HepG2 (cell line): Measurements from ENCODE around the gene CD9. TPM values are rescaled to one million over a fixed set of nuclear protein-coding genes. Genes with fewer than 3 reads are reported as not detected.

Experiments
- ATAC-seq: fragments of 200-7000 bp; cut with Tn5 transposase; 3 replicates; pipeline ENCODE4 v1.9.1; 2020; ENCODE audit warnings: mild to moderate bottlenecking, moderate library complexity
- BruUV-seq: library from RNA; stranded (reverse); fragments of 400-500 nt; replicated peaks from 2 replicates; lab custom pipeline; 2021; lab: Mats Ljungman, UMichigan
- CTCF ChIA-PET: fragments of 300-600 bp; formaldehyde crosslinking; extraction: SDS; loops from one replicate; lab custom pipeline; 2021; ENCODE audit warnings: low total read pairs, inconsistent platforms, low intra/inter-chr PET ratio; lab: Yijun Ruan, JAX
- POLR2A ChIA-PET: fragments of 350-600 bp; sonication (Branson Sonifier 250); formaldehyde crosslinking; loops from one replicate; lab custom pipeline; 2020; ENCODE audit warnings: antibody characterized with exemption, inconsistent platforms; lab: Yijun Ruan, JAX
- DNase-seq: peaks from one replicate; pipeline ENCODE4 v3.0.0-alpha.2; 2015; ENCODE audit warnings: low spot score
- FAIRE-seq: peaks from 3 replicates; lab custom pipeline; 2011; peaks lifted over from hg19 to GRCh38; lab: Jason Lieb, UNC
- H2AFZ ChIP-seq: one replicate; pipeline ENCODE4 v1.6.1; 2011; ENCODE audit warnings: low read length, inconsistent platforms
- H3K27ac ChIP-seq: fragments of 300-600 bp; 3 replicates; pipeline ENCODE4 v1.8.0; 2011; ENCODE audit warnings: mixed run types, mild to moderate bottlenecking, mixed read lengths, low read length, inconsistent platforms; ENCODE audit not compliant: insufficient read depth; ENCODE audit errors: extremely low read length
- H3K27me3 ChIP-seq, 2 experiments: fragments of 200-600 bp in 1 of 2; 2 replicates in 1 of 2; 3 replicates in 1 of 2; pipeline versions ENCODE4 v1.6.0 to v1.8.0; 2011; ENCODE audit warnings: low read length in 2 of 2, mild to moderate bottlenecking in 2 of 2, moderate library complexity in 2 of 2, inconsistent platforms in 1 of 2; ENCODE audit not compliant: insufficient read depth in 2 of 2, control insufficient read depth in 1 of 2
- H3K36me3 ChIP-seq, 2 experiments: fragments of 200-600 bp in 1 of 2; replicated peaks in 1 of 2; 2 replicates in 1 of 2; 3 replicates in 1 of 2; pipeline versions ENCODE4 v1.5.1 to v1.8.0; 2011; ENCODE audit warnings: low read length in 2 of 2, inconsistent platforms in 1 of 2; ENCODE audit not compliant: insufficient read depth in 2 of 2, control insufficient read depth in 1 of 2
- H3K4me1 ChIP-seq: 2 replicates; pipeline ENCODE4 v1.5.1; 2012; ENCODE audit warnings: low read length, inconsistent platforms; ENCODE audit not compliant: insufficient read depth
- H3K4me2 ChIP-seq: 2 replicates; pipeline ENCODE4 v1.6.0; 2011; ENCODE audit warnings: low read depth, low read length, inconsistent platforms
- H3K4me3 ChIP-seq, 3 experiments: fragments of 200-600 bp in 1 of 3; sonication (generic), shearing (Covaris generic) in 1 of 3; replicated peaks in 1 of 3; 2 replicates each; pipeline ENCODE4 v1.5.1; 2011 to 2016; ENCODE audit warnings: low read length in 3 of 3, inconsistent platforms in 2 of 3, low read depth in 2 of 3, mild to moderate bottlenecking in 2 of 3, control low read depth in 1 of 3, mixed read lengths in 1 of 3; ENCODE audit not compliant: insufficient read depth in 1 of 3
- H3K79me2 ChIP-seq: one replicate; pipeline ENCODE4 v1.6.1; 2011; ENCODE audit warnings: low read length, inconsistent platforms; ENCODE audit not compliant: insufficient read depth
- H3K9ac ChIP-seq: 2 replicates; pipeline ENCODE4 v1.6.0; 2011; ENCODE audit warnings: mild to moderate bottlenecking, low read depth, low read length, inconsistent platforms; ENCODE audit not compliant: insufficient read depth
- H3K9me3 ChIP-seq: 2 replicates; pipeline ENCODE4 v1.5.1; 2012; ENCODE audit warnings: mild to moderate bottlenecking, low read length
- H4K20me1 ChIP-seq: 2 replicates; pipeline ENCODE4 v1.6.0; 2011; ENCODE audit warnings: inconsistent platforms, mild to moderate bottlenecking, low read length, moderate library complexity; ENCODE audit not compliant: insufficient read depth
- BCL6 ChIP-seq: IDR thresholded peaks from 2 replicates; pipeline ENCODE4 v1.6.1; 2016; ENCODE audit warnings: missing genetic modification reagents, missing compliant biosample characterization
- BHLHE40 ChIP-seq: IDR thresholded peaks from 2 replicates; pipeline ENCODE4 v1.6.1; 2011; ENCODE audit warnings: low read length, improper control_type of control experiment
- GTF3A ChIP-seq: sonication (generic); formaldehyde crosslinking; conservative IDR thresholded peaks from 2 replicates; pipeline ENCODE4 v1.4.0; 2020; ENCODE audit warnings: mild to moderate bottlenecking, missing genetic modification reagents
- NR2F6 ChIP-seq, 2 experiments: IDR thresholded peaks; 2 replicates each; pipeline ENCODE4 v1.6.1; 2016; ENCODE audit warnings: antibody characterized with exemption in 1 of 2, mild to moderate bottlenecking in 1 of 2
- RAD21 ChIP-seq: fragments of 450-650 bp; formaldehyde crosslinking; IDR thresholded peaks from 2 replicates; pipeline ENCODE4 v1.5.0; 2020; ENCODE audit warnings: mild to moderate bottlenecking
- SNRNP70 ChIP-seq: fragments of 200-400 bp; formaldehyde crosslinking; IDR thresholded peaks from 2 replicates; pipeline ENCODE4 v1.6.1; 2017; ENCODE audit warnings: mild to moderate bottlenecking, low read depth, low read length, moderate library complexity
- SOX5 ChIP-seq: IDR thresholded peaks from 2 replicates; pipeline ENCODE4 v1.6.1; 2016; ENCODE audit warnings: borderline replicate concordance
- TRIM24 ChIP-seq: sonication (generic); formaldehyde crosslinking; IDR thresholded peaks from 2 replicates; pipeline ENCODE4 v1.8.0; 2022; ENCODE audit warnings: mild to moderate bottlenecking, missing genetic modification reagents
- ZBTB21 ChIP-seq: sonication (generic); formaldehyde crosslinking; IDR thresholded peaks from 2 replicates; pipeline ENCODE4 v1.4.0; 2020; ENCODE audit warnings: missing genetic modification reagents
- ZNF709 ChIP-seq: sonication (generic); formaldehyde crosslinking; IDR thresholded peaks from 2 replicates; pipeline ENCODE4 v1.5.0; 2020; ENCODE audit warnings: mild to moderate bottlenecking, missing genetic modification reagents
- ZNF816 ChIP-seq: sonication (generic); formaldehyde crosslinking; IDR thresholded peaks from 2 replicates; pipeline ENCODE4 v1.8.0; 2022; ENCODE audit warnings: missing genetic modification reagents, mild to moderate bottlenecking, borderline replicate concordance
- WGBS: methylation state at CpG from one replicate; pipeline ENCODE4 v1.1.6; 2017; ENCODE audit warnings: low lambda C conversion rate; 5-methylcytosine and 5-hydroxymethylcytosine counted together
- in situ Hi-C: cut with HindIII; loops from 2 replicates; pipeline ENCODE4 v1.10.0; 2017; ENCODE audit warnings: low pct_unique_long_range_greater_than_20kb; ENCODE audit not compliant: extremely low pct_ligation_motif_present
- intact Hi-C: fragments of 100-400 bp; cut with micrococcal nuclease; formaldehyde crosslinking; loops from one replicate; pipeline ENCODE4 v1.10.0; 2022; ENCODE audit not compliant: unreplicated experiment
- polyA plus RNA-seq, 8 experiments: library from polyadenylated mRNA; depleted of rRNA in 3 of 8; stranded (reverse) in 7 of 8; unstranded in 1 of 8; fragments of >200 nt; fragmentation: Illumina TruSeq in 4 of 8; extraction: Trizol in 4 of 8; gene quantifications; 2 replicates each; pipeline versions ENCODE4 v1.2.1 to v1.2.3, GENCODE V29; 2011 to 2016; ENCODE audit warnings: low read depth in 4 of 8, missing spikeins in 1 of 8, mixed read lengths in 1 of 8; ENCODE audit not compliant: insufficient read depth in 1 of 8
- total RNA-seq, 5 experiments: library from RNA; depleted of rRNA; stranded (reverse); fragments of >200 nt; fragmentation: Illumina TruSeq; extraction: Trizol; gene quantifications; 2 replicates each; pipeline ENCODE4 v1.2.3, GENCODE V29; 2016; ENCODE audit warnings: low read depth in 1 of 5
- TF ChIP-seq, protein P1 (sequence below): sonication (generic); formaldehyde crosslinking; IDR thresholded peaks from 2 replicates; pipeline ENCODE4 v1.8.0; 2022; ENCODE audit warnings: mild to moderate bottlenecking, missing genetic modification reagents, moderate library complexity
- TF ChIP-seq, protein P2 (sequence below): IDR thresholded peaks from 2 replicates; pipeline ENCODE4 v1.4.0; 2020; ENCODE audit warnings: mild to moderate bottlenecking, missing genetic modification reagents
- TF ChIP-seq, protein P3 (sequence below): sonication (generic); formaldehyde crosslinking; IDR thresholded peaks from 2 replicates; pipeline ENCODE4 v1.8.1; 2023; ENCODE audit warnings: mild to moderate bottlenecking, inconsistent platforms, moderate library complexity, missing genetic modification reagents, borderline replicate concordance

The CD9 gene
- total and polyA plus RNA-seq, 2 of the 13 experiments (the other 11 are each of a cell fraction or from before 2014, with no cell fraction given) = 5.8 to 38.3 TPM

DNA sequence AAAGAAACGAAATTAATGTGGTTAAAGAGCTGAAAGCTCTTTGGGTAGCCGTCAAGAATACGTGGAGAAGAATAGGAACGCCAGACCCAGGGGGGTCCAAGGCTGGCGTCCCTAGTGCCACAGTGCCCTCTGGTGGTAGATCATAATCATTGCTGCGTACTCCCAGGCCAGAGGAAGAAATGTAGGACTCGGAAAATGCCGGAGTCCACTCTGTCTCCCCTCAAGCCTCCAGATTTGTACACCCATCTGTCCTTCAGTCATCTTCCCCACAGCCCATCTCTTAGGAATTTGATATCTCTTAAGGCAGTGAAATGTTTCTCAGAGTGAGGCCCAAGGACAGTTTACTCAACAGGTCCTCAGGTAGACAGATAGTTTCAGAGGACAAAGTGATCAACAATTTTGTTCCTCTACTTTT, 84.9 kb downstream of the CD9 start:
- Histone ChIP-seq H3K9me3 (no peaks in the 10 kb centered on the region), H2AFZ (peak overlapping the region; percentile 66), H4K20me1 (no peaks in the 10 kb centered on the region), H3K4me1 (peaks cover 63% of the 10 kb centered on the region), H3K36me3 (no peaks in the 10 kb centered on the region), H3K4me3 (no peak overlapping the region), H3K9ac (peak overlapping the region; percentile 68), H3K79me2 (no peaks in the 10 kb centered on the region), H3K4me2 (peak overlapping the region; percentile 62), H3K27me3 (no peaks in the 10 kb centered on the region), H3K27ac (no peak overlapping the region)
- POLR2A ChIA-PET = interaction anchor here (0.8 to 2.1 kb wide), 9 partner anchors 9 to 227 kb away, joined by 3 to 19 read pairs (median 3); partner anchors contain the start of genes PLEKHG6 and SCNN1A
- FAIRE-seq (peak; percentile 87), DNase-seq (peak; percentile 70), ATAC-seq (peak; percentile 78)
- CTCF ChIA-PET = interaction anchor here (0.7 to 3.0 kb wide), 10 partner anchors 62 to 297 kb away, joined by 3 to 49 read pairs (median 5); no protein-coding TSS in a partner anchor
- in situ Hi-C loops (loop anchor here (10.0 kb wide), 1 partner anchor 300 kb away; no protein-coding TSS in a partner anchor), intact Hi-C loops (loop anchor here (1.0 to 10.0 kb wide), 3 partner anchors 90 to 300 kb away; no protein-coding TSS in a partner anchor)
- BruUV-seq = no TSS peak
- WGBS = 5% methylated on average over 8 of the region's 8 CpGs
- TF ChIP-seq TRIM24 (no peak), SNRNP70 (no peak), BCL6 (CRISPR knock-in tag) (0 out of 2 replicates have a peak, but pooled peaks have one; percentile 12), GTF3A (no peak), RAD21 (CRISPR knock-in tag) (peak; percentile 95), ZBTB21 (no peak), ZNF709 (CRISPR knock-in tag) (no peak), SOX5 (CRISPR knock-in tag) (peak; percentile 19; the same call in 1 of the 2 replicates), ZNF816 (no peak), BHLHE40 (0 out of 2 replicates have a peak, but pooled peaks have one; percentile 16), NR2F6 (IDR thresholded peaks at IDR 0.05) (no peak), NR2F6 (CRISPR knock-in tag; IDR thresholded peaks at IDR 0.05) (no peak)
- TF ChIP-seq, protein P1, sequence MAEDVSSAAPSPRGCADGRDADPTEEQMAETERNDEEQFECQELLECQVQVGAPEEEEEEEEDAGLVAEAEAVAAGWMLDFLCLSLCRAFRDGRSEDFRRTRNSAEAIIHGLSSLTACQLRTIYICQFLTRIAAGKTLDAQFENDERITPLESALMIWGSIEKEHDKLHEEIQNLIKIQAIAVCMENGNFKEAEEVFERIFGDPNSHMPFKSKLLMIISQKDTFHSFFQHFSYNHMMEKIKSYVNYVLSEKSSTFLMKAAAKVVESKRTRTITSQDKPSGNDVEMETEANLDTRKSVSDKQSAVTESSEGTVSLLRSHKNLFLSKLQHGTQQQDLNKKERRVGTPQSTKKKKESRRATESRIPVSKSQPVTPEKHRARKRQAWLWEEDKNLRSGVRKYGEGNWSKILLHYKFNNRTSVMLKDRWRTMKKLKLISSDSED (CRISPR knock-in tag) = no peak
- TF ChIP-seq, protein P2, sequence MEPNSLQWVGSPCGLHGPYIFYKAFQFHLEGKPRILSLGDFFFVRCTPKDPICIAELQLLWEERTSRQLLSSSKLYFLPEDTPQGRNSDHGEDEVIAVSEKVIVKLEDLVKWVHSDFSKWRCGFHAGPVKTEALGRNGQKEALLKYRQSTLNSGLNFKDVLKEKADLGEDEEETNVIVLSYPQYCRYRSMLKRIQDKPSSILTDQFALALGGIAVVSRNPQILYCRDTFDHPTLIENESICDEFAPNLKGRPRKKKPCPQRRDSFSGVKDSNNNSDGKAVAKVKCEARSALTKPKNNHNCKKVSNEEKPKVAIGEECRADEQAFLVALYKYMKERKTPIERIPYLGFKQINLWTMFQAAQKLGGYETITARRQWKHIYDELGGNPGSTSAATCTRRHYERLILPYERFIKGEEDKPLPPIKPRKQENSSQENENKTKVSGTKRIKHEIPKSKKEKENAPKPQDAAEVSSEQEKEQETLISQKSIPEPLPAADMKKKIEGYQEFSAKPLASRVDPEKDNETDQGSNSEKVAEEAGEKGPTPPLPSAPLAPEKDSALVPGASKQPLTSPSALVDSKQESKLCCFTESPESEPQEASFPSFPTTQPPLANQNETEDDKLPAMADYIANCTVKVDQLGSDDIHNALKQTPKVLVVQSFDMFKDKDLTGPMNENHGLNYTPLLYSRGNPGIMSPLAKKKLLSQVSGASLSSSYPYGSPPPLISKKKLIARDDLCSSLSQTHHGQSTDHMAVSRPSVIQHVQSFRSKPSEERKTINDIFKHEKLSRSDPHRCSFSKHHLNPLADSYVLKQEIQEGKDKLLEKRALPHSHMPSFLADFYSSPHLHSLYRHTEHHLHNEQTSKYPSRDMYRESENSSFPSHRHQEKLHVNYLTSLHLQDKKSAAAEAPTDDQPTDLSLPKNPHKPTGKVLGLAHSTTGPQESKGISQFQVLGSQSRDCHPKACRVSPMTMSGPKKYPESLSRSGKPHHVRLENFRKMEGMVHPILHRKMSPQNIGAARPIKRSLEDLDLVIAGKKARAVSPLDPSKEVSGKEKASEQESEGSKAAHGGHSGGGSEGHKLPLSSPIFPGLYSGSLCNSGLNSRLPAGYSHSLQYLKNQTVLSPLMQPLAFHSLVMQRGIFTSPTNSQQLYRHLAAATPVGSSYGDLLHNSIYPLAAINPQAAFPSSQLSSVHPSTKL (CRISPR knock-in tag) = peak; percentile 44; the same call in 1 of the 2 replicates
- TF ChIP-seq, protein P3, sequence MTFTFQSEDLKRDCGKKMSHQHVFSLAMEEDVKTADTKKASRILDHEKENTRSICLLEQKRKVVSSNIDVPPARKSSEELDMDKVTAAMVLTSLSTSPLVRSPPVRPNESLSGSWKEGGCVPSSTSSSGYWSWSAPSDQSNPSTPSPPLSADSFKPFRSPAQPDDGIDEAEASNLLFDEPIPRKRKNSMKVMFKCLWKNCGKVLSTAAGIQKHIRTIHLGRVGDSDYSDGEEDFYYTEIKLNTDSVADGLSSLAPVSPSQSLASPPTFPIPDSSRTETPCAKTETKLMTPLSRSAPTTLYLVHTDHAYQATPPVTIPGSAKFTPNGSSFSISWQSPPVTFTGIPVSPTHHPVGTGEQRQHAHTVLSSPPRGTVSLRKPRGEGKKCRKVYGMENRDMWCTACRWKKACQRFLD = no peak
